ENCODE results near the gene BANF1. TPM values are rescaled to one million over a fixed set of nuclear protein-coding genes. Genes with fewer than 3 reads are reported as not detected.
A peak's percentile ranks its signal among the peaks of the same experiment; 100 is the strongest.

Gene BANF1
- total and polyA plus RNA-seq, 10 of the 15 experiments (the other 5 are each of a cell fraction or from before 2014, with no cell fraction given): 99.0 to 574 (median 297) TPM

GRCh38 chr11:65988791-65989592 is 13.3 kb upstream of the BANF1 start (continued):
- TF ChIP-seq CTCF (IDR thresholded peaks at IDR 0.05 in 2 of 3, conservative IDR thresholded peaks at IDR 0.05 in 1 of 3; ENCODE audit: control insufficient read depth in 2 of 3, extremely low read depth in 1 of 3, insufficient read depth in 1 of 3, low read depth in 3 of 3, low read length in 3 of 3) (peak; percentile 92 to 100 (median 99); a peak in 5 of 6 replicates), NFYB (IDR thresholded peaks at IDR 0.05; ENCODE audit: insufficient read depth, low read depth, low read length) (no peak), MAX (IDR thresholded peaks at IDR 0.05; ENCODE audit: low read depth, low read length) (no peak), NFIC (IDR thresholded peaks at IDR 0.05; ENCODE audit: low read depth, low read length) (no peak), SIN3A (IDR thresholded peaks at IDR 0.05; ENCODE audit: low read depth, low read length) (no peak), KLF5 (IDR thresholded peaks at IDR 0.05; ENCODE audit: partially characterized antibody) (no peak), MEF2B (IDR thresholded peaks at IDR 0.05; ENCODE audit: partially characterized antibody, poor library complexity, severe bottlenecking) (no peak), FOS (IDR thresholded peaks at IDR 0.05; ENCODE audit: borderline replicate concordance, extremely low read depth, insufficient read length) (no peak), NFXL1 (IDR thresholded peaks at IDR 0.05; ENCODE audit: borderline replicate concordance) (no peak), CEBPB (IDR thresholded peaks at IDR 0.05; ENCODE audit: borderline replicate concordance in 1 of 2, low read depth in 2 of 2, low read length in 2 of 2) (no peak), POU2F2 (IDR thresholded peaks at IDR 0.05; ENCODE audit: borderline replicate concordance, low read depth, low read length) (peak; percentile 24; the same call in 1 of the 3 replicates), BACH1 (IDR thresholded peaks at IDR 0.05; ENCODE audit: borderline replicate concordance) (no peak), NFYA (IDR thresholded peaks at IDR 0.05; ENCODE audit: borderline replicate concordance, low read depth, low read length) (no peak), CBX5 (IDR thresholded peaks at IDR 0.05; ENCODE audit: low read depth) (no peak), RBBP5 (conservative IDR thresholded peaks at IDR 0.05) (no peak), RUNX3 (IDR thresholded peaks at IDR 0.05; ENCODE audit: low read length) (no peak), BRCA1 (IDR thresholded peaks at IDR 0.05; ENCODE audit: low read depth, low read length) (no peak), ATF7 (IDR thresholded peaks at IDR 0.05; ENCODE audit: low read depth) (no peak), ZNF384 (IDR thresholded peaks at IDR 0.05; ENCODE audit: borderline replicate concordance, low read depth, low read length) (peak; percentile 78), MXI1 (IDR thresholded peaks at IDR 0.05; ENCODE audit: low read depth, low read length) (peak; percentile 70; the same call in 1 of the 2 replicates)
- TF ChIP-seq, protein P1, sequence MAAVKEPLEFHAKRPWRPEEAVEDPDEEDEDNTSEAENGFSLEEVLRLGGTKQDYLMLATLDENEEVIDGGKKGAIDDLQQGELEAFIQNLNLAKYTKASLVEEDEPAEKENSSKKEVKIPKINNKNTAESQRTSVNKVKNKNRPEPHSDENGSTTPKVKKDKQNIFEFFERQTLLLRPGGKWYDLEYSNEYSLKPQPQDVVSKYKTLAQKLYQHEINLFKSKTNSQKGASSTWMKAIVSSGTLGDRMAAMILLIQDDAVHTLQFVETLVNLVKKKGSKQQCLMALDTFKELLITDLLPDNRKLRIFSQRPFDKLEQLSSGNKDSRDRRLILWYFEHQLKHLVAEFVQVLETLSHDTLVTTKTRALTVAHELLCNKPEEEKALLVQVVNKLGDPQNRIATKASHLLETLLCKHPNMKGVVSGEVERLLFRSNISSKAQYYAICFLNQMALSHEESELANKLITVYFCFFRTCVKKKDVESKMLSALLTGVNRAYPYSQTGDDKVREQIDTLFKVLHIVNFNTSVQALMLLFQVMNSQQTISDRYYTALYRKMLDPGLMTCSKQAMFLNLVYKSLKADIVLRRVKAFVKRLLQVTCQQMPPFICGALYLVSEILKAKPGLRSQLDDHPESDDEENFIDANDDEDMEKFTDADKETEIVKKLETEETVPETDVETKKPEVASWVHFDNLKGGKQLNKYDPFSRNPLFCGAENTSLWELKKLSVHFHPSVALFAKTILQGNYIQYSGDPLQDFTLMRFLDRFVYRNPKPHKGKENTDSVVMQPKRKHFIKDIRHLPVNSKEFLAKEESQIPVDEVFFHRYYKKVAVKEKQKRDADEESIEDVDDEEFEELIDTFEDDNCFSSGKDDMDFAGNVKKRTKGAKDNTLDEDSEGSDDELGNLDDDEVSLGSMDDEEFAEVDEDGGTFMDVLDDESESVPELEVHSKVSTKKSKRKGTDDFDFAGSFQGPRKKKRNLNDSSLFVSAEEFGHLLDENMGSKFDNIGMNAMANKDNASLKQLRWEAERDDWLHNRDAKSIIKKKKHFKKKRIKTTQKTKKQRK (IDR thresholded peaks at IDR 0.05; ENCODE audit: low read depth, low read length): no peak
- TF ChIP-seq, protein P2, sequence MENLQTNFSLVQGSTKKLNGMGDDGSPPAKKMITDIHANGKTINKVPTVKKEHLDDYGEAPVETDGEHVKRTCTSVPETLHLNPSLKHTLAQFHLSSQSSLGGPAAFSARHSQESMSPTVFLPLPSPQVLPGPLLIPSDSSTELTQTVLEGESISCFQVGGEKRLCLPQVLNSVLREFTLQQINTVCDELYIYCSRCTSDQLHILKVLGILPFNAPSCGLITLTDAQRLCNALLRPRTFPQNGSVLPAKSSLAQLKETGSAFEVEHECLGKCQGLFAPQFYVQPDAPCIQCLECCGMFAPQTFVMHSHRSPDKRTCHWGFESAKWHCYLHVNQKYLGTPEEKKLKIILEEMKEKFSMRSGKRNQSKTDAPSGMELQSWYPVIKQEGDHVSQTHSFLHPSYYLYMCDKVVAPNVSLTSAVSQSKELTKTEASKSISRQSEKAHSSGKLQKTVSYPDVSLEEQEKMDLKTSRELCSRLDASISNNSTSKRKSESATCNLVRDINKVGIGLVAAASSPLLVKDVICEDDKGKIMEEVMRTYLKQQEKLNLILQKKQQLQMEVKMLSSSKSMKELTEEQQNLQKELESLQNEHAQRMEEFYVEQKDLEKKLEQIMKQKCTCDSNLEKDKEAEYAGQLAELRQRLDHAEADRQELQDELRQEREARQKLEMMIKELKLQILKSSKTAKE (IDR thresholded peaks at IDR 0.05; ENCODE audit: low read depth, poor library complexity, severe bottlenecking): peak; percentile 79
